Neuron (in vitro differentiated cells): ENCODE data around the gene C9orf85.

Experiments
- H2AFZ ChIP-seq: one replicate; pipeline ENCODE4 v1.6.1; 2013; ENCODE audit warnings: low read depth, mild to moderate bottlenecking, inconsistent platforms, low read length, moderate library complexity
- H3K27me3 ChIP-seq: one replicate; pipeline ENCODE4 v1.6.1; 2013; ENCODE audit warnings: low read length; ENCODE audit not compliant: insufficient read depth
- H3K36me3 ChIP-seq: one replicate; pipeline ENCODE4 v1.6.1; 2013; ENCODE audit warnings: low read length; ENCODE audit not compliant: insufficient read depth
- H3K4me1 ChIP-seq: one replicate; pipeline ENCODE4 v1.6.1; 2013; ENCODE audit warnings: low read length; ENCODE audit not compliant: insufficient read depth
- H3K4me3 ChIP-seq: 2 replicates; pipeline ENCODE4 v1.5.1; 2013; ENCODE audit warnings: mild to moderate bottlenecking, low read length, moderate library complexity
- H3K9me3 ChIP-seq: one replicate; pipeline ENCODE4 v1.6.1; 2013; ENCODE audit warnings: low read length

C9orf85 gene

DNA sequence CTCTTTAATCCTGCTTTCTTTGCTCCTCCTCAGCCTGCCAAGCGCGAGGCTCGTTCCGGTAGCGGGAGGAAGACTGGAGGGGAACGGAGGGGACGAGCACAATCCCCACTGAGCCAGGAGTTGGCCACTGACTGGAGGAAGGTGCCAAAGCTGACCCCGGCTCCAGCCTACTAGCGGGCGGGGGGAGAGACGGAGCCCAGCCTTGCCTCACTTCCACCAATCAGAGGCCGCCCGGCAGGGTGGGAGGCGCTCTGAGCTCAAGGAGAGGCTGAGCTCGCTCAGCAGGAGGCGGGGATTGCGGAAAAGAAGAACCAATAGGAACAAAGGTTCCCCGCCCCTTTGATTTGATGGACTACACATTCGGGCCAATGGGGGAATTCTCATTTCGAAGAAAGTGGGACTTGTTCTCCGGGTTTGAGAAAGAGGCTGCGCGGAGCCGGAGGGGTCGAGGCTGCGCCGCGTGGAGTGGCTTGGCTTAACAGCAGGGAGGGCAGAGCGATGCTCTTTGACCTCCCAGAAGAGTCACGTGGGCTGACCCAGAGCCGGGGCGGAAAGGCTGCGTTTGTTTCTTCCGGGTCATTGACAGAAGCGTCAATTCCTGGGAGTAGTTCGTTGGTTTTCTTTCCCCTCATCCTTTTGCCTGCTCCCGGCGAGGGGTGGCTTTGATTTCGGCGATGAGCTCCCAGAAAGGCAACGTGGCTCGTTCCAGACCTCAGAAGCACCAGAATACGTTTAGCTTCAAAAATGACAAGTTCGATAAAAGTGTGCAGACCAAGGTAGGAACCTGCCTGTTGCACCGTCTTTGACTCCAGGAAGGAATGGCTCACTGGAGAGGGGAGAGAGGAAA is at the start of gene C9orf85, which contains the start of gene ABHD17B:
Gene C9orf85, plus strand, starts transcription at position 579 of the 847 bp plus-strand sequence. Its CDS starts 96 bp downstream, at position 675.
Gene ABHD17B, minus strand, starts transcription at position 133 of the 847 bp plus-strand sequence. CDS start 36,113 bp downstream, outside the sequence.
- Histone ChIP-seq H3K4me1 (peaks cover 31% of the 10 kb centered on the region), H3K36me3 (peaks cover 2% of the 10 kb centered on the region), H3K4me3 (peak within 1 kb of the TSS; percentile 82), H2AFZ (peak within 1 kb of the TSS; percentile 29), H3K27me3 (no peaks in the 10 kb centered on the region), H3K9me3 (peaks cover 2% of the 10 kb centered on the region)

- no peak overlapping the region for H2AFZ ChIP-seq
- no peak overlapping the region for H3K4me3 ChIP-seq
- H3K4me1 ChIP-seq: peaks cover 15% of the 10 kb centered on the region
- H3K27me3 ChIP-seq: no peaks in the 10 kb centered on the region
- peaks cover 28% of the 10 kb centered on the region for H3K36me3 ChIP-seq
- peaks cover 5% of the 10 kb centered on the region for H3K9me3 ChIP-seq
These were observed 47.8 kb upstream of the C9orf85 start for GRCh38 chr9:71863631-71864030.

- Histone ChIP-seq H3K9me3 (peaks cover 7% of the 10 kb centered on the region), H3K36me3 (peaks cover 36% of the 10 kb centered on the region)
These were observed 36.1 kb upstream of the C9orf85 start for GRCh38 chr9:71875345-71875744.

DNA sequence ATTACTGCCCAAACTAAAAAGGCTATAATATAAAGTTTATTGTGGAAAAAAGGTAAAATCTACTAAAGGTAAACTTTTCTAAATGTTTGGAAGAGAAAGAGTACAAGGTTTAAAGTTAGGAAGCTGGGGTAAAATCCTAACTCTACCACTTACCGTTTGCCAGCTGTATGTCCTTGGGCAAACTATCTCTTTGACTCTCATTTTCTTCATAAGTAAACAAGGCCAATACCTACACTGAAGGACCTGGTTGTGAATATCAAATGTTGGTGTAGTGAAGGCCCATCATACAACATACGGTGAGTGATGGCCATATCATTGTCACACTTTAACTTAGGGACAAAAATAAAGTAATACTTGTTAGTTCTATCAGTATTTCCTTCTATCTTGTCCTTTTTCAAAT is 35.3 kb upstream of the C9orf85 start:
- peaks cover 8% of the 10 kb centered on the region for H3K9me3 ChIP-seq
- H3K36me3 ChIP-seq: peaks cover 29% of the 10 kb centered on the region

More at GRCh38 chr9:71875345-71875744, 36.1 kb upstream of the C9orf85 start:
- Histone ChIP-seq H3K4me3 (no peak overlapping the region), H3K27me3 (no peaks in the 10 kb centered on the region), H3K4me1 (no peaks in the 10 kb centered on the region), H2AFZ (no peak overlapping the region)

DNA sequence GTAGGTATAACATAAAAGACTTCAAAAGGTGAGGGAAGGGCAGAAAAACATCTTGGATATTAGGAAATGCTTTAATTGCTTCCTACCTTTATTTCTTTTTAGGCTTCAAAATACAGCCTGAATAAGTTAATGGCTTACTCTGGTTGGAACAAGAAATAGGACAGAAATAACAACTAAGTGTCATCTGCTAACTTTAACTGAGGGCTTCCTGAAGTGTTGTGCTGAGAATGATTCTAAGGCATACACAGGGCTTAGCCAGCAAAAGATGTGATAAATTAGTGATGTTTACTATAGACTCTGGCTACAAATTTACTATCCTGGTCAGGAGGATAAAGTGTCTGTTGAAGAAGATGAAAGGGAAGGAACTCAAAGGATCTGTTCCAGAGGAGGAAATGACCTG is 34.6 kb upstream of the C9orf85 start:
- Histone ChIP-seq H3K4me1 (no peaks in the 10 kb centered on the region), H3K36me3 (peaks cover 22% of the 10 kb centered on the region), H3K27me3 (no peaks in the 10 kb centered on the region), H3K4me3 (no peak overlapping the region), H3K9me3 (peaks cover 9% of the 10 kb centered on the region), H2AFZ (no peak overlapping the region)

More for the DNA sequence above, 35.3 kb upstream of the C9orf85 start:
- no peaks in the 10 kb centered on the region for H3K27me3 ChIP-seq
- no peak overlapping the region for H2AFZ ChIP-seq
- H3K4me3 ChIP-seq: no peak overlapping the region
- H3K4me1 ChIP-seq: no peaks in the 10 kb centered on the region

DNA sequence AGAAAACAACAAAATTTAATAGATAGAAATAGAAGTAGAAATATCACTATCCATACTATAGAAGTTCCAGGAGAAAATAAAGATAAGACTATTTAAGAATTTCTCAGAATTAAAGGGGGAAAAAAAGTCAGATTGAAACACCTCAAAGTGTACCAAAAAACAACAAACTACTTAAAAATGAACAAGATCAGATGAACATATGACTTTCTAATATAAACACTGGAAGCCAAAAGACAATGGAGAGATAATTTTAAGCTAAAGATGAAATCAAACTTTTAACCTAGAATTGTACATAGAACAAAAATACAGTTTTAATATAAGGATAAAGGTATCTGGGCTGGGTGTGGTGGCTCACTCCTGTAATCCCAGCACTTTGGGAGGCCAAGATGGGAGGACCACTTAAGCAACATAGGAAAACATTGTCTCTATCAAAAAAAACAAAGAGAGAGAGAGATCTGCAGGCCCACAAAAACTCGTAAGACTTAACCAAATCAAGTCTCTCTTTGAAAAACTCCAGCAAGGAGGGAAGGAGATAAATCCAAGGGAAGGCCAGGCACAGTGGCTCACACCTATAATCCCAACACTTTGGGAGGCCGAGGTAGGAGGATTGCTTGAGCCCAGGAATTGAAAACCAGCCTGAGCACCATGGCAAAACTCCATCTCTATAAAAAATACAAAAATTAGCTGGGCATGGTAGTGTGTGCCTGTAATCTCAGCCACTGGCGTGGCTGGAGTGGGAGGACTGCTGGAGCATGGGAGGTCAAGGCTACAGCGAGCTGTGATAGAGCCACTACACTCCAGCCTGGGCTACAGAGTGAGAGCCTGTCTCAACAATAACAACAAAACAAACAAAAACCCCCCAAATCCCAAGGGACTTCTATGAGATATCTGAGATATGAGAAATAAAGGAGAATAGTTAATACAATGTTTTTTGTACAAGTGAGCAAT is 32.8 kb upstream of the C9orf85 start:
- Histone ChIP-seq H3K27me3 (no peaks in the 10 kb centered on the region), H3K4me1 (no peaks in the 10 kb centered on the region), H3K36me3 (peaks cover 18% of the 10 kb centered on the region), H3K9me3 (peaks cover 17% of the 10 kb centered on the region), H2AFZ (no peak overlapping the region), H3K4me3 (no peak overlapping the region)

- Histone ChIP-seq H2AFZ (no peak overlapping the region), H3K4me3 (no peak overlapping the region), H3K36me3 (peaks cover 8% of the 10 kb centered on the region), H3K9me3 (peaks cover 17% of the 10 kb centered on the region), H3K27me3 (no peaks in the 10 kb centered on the region), H3K4me1 (no peaks in the 10 kb centered on the region)
These were observed 31.7 kb upstream of the C9orf85 start for GRCh38 chr9:71879644-71880174.

DNA sequence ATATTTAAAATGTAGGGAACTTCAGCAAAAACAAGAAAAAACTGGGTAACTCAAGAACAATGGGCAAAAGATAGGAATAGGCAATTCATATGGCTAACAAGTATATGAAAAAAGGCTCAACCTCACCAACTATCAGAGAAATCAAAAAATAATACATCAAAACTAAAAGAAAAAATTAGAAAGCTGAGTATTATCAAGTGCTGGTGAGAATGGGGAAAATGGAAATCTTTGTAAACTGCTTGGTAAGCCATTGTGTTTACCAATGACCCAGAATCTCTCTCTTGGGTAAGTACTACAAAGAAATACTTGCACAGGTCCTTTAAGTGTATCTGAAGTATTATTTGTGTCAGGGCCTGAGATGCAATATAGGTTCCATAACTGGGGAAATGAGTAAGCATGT is 27.4 kb upstream of the C9orf85 start:
- peaks cover 11% of the 10 kb centered on the region for H3K9me3 ChIP-seq
- H3K4me3 ChIP-seq: no peak overlapping the region
- H3K4me1 ChIP-seq: no peaks in the 10 kb centered on the region
- peaks cover 5% of the 10 kb centered on the region for H3K36me3 ChIP-seq
- no peak overlapping the region for H2AFZ ChIP-seq
- H3K27me3 ChIP-seq: no peaks in the 10 kb centered on the region

DNA sequence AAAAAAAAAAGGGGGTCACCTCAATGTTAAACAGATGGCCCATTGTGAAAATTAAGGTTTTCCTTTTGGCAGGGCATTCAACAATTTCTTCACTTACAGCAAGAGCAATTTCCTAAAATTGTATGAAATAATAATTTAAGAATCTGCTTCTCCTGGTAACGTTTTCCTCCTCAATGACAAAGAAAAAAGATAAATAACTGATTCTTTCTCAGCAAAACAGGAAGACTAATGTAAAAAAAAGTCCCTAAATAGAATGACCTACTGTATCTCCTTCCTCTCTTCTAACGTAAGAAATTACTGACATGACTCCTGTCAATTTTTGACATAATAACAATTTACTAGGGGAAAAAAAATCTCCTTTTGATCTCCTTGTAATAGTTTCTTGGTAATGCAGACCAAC is 26.0 kb upstream of the C9orf85 start:
- Histone ChIP-seq H3K9me3 (peaks cover 11% of the 10 kb centered on the region), H3K4me1 (no peaks in the 10 kb centered on the region), H3K4me3 (no peak overlapping the region), H3K27me3 (no peaks in the 10 kb centered on the region), H3K36me3 (peaks cover 8% of the 10 kb centered on the region), H2AFZ (no peak overlapping the region)

DNA sequence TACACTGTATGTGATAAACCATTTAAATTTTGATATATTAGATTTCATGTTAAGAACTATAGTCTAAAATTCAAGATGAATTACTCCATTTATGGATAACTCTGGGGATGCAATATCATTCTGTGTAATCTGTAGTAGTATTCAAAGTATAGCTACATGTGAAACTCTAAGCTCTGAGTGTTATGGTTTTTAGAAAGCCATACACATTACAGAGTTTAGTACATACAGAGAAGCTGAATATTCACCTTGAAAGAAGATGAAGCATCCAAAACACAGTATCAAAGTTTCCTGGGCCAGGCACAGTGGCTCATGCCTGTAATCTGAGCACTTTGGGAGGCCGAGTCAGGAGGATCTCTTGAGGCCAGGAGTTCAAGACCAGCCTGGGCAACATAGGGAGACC is 25.4 kb upstream of the C9orf85 start:
- peaks cover 11% of the 10 kb centered on the region for H3K9me3 ChIP-seq
- no peaks in the 10 kb centered on the region for H3K27me3 ChIP-seq
- H2AFZ ChIP-seq: no peak overlapping the region
- H3K4me1 ChIP-seq: no peaks in the 10 kb centered on the region
- no peak overlapping the region for H3K4me3 ChIP-seq
- H3K36me3 ChIP-seq: peaks cover 10% of the 10 kb centered on the region

GRCh38 chr9:71886541-71886940 is 24.9 kb upstream of the C9orf85 start:
- Histone ChIP-seq H3K36me3 (peaks cover 10% of the 10 kb centered on the region), H3K4me1 (no peaks in the 10 kb centered on the region), H3K9me3 (peaks cover 9% of the 10 kb centered on the region), H2AFZ (no peak overlapping the region), H3K27me3 (no peaks in the 10 kb centered on the region), H3K4me3 (no peak overlapping the region)

DNA sequence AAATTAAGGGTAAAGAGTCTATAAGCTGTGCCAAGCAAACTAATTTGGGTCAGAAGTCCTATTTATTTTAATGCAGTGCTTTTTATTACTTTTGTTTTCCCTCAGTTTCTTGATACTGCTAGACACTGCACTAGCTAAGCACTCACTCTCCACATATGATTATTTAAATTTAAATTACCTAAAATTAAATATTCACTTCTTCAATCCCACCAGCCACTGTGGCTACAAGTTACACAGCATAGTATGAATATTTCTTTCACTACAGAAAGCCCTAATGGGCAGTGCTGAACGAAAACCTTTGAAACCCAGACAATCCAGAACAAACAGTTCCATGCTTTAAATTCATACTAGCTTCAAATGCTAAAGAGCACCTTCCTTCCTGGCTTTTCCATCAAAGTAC is 24.1 kb upstream of the C9orf85 start:
- H3K9me3 ChIP-seq: peaks cover 5% of the 10 kb centered on the region
- H2AFZ ChIP-seq: no peak overlapping the region
- H3K4me1 ChIP-seq: no peaks in the 10 kb centered on the region
- H3K36me3 ChIP-seq: peaks cover 8% of the 10 kb centered on the region
- H3K27me3 ChIP-seq: no peaks in the 10 kb centered on the region
- no peak overlapping the region for H3K4me3 ChIP-seq
